Fibroblast of villous mesenchyme (primary cell): ENCODE measurements around the gene CDYL2. TPM values are rescaled to one million over a fixed set of nuclear protein-coding genes. Genes with fewer than 3 reads are reported as not detected.
"Not testable (repeated sequence)": the region's sequence is repeated elsewhere in the genome, so short reads cannot be mapped to it uniquely, and the experiment has no call there.

Source experiments
- DNase-seq: peaks from one replicate; pipeline ENCODE4 v3.0.0-alpha.2; 2010; ENCODE audit warnings: low read depth
- H3K4me3 ChIP-seq: 2 replicates; pipeline ENCODE4 v1.5.1; 2011; ENCODE audit warnings: low read depth, mild to moderate bottlenecking, low read length
- CTCF ChIP-seq: IDR thresholded peaks from 2 replicates; pipeline ENCODE4 v1.5.1; 2012; ENCODE audit warnings: low read depth, mild to moderate bottlenecking, low read length; ENCODE audit not compliant: insufficient read depth
- total RNA-seq: library from RNA; depleted of rRNA; stranded (reverse); fragments of >200 nt; gene quantifications from 2 replicates; pipeline ENCODE4 v1.2.3, GENCODE V29; 2012

CDYL2 gene
- total RNA-seq, 1 donor, result 14.2 TPM

- TF ChIP-seq CTCF, result no peak
- no peak for DNase-seq
- H3K4me3 ChIP-seq, result no peak overlapping the region
These were observed 72.5 kb downstream of the CDYL2 start for GRCh38 chr16:80731915-80732314.

DNA sequence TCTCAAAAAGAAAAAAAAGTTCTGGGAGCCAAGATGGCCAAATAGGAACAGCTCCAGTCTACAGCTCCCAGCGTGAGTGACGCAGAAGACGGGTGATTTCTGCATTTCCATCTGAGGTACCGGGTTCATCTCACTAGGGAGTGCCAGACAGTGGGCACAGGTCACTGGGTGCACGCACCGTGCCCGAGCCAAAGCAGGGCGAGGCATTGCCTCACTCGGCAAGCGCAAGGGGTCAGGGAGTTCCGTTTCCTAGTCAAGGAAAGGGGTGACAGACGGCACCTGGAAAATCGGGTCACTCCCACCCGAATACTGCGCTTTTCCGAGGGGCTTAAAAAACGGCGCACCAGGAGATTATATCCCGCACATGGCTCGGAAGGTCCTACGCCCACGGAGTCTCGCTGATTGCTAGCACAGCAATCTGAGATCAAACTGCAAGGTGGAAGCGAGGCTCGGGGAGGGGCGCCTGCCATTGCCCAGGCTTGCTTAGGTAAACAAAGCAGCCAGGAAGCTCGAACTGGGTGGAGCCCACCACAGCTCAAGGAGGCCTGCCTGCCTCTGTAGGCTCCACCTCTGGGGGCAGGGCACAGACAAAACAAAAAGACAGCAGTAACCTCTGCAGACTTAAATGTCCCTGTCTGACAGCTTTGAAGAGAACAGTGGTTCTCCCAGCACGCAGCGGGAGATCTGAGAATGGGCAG is 77.2 kb downstream of the CDYL2 start:
- not testable (repeated sequence) for DNase-seq, H3K4me3 ChIP-seq

- no peak for TF ChIP-seq CTCF
- no peak for DNase-seq
- no peak overlapping the region for H3K4me3 ChIP-seq
These were observed 78.7 kb downstream of the CDYL2 start for GRCh38 chr16:80725566-80726162.

DNA sequence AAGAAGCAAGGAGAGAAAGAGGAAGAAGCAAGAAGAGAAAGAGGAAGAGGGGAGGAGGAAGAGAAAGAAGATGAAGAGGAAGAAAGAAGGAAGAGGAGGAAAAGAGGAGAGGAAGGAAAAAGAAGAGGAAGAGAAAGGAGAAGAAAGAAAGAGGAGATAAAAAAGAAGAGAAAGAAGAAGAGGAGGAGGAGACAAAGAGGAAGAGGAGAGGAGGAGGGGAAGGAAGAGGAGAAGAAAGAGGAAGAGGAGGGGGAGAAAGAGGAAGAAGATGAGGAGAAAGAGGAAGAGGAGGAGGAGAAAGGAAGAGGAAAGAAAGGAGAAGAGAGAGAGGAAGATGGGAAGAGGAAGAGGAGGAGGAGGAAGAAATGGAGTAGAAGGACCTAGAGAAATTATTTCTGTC is 80.4 kb downstream of the CDYL2 start:
- no peak for TF ChIP-seq CTCF
- no peak overlapping the region for H3K4me3 ChIP-seq
- no peak for DNase-seq

- DNase-seq, result no peak
- no peak overlapping the region for H3K4me3 ChIP-seq
- TF ChIP-seq CTCF, result no peak
These were observed 81.3 kb downstream of the CDYL2 start for GRCh38 chr16:80723091-80723490.

DNA sequence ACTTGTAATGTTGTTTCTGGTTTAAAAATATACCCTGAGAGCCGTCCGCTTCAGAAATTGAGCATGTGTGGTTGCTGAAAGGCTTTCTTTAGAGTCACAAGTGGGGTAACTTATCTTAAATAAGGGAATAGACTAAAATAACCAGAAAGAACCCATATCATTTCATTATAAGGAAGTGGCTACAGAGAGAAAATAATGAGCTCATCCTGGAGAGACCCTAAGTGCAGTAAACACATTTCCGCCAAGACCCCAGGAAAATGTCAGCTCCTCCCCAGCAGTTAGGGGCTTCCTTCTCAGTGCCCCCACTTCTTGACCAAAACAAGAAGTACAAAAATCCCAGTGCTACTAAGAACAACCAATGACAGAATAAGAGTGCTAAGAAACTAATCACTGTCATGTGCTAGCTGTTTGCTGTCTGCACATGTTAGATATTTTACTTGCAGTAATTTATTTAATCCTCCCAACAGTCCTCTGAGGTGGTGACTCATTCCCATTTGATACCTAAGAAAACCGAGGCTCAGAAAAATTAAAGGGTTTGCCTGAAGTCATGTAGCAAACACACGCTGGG is 83.5 kb downstream of the CDYL2 start:
- peak; percentile 50 for DNase-seq
- no peak overlapping the region for H3K4me3 ChIP-seq

More for the DNA sequence above, 83.5 kb downstream of the CDYL2 start:
- TF ChIP-seq CTCF, result no peak
